HEK293 (cell line): ENCODE data around the gene SCN1A.

Experiments used
- CTCF ChIA-PET: fragments of 350-600 bp; formaldehyde crosslinking; extraction: SDS; loops from one replicate; lab custom pipeline; 2021; ENCODE audit warnings: antibody characterized with exemption; lab: Yijun Ruan, JAX
- POLR2A ChIA-PET: fragments of 300-600 bp; formaldehyde crosslinking; extraction: SDS; loops from one replicate; lab custom pipeline; 2020; ENCODE audit warnings: antibody characterized with exemption, inconsistent platforms; lab: Yijun Ruan, JAX
- H3K27ac ChIP-seq: fragments of 200-500 bp; sonication (Bioruptor generic); 2 replicates; pipeline ENCODE4 v1.5.1; 2014; ENCODE audit warnings: low read depth, low read length, control low read depth, inconsistent platforms; ENCODE audit errors: extremely low read depth
- H3K36me3 ChIP-seq, 2 experiments: fragments of 200-500 bp in 1 of 2; sonication (Bioruptor generic) in 1 of 2; 1 replicate in 1 of 2; 2 replicates in 1 of 2; pipeline ENCODE4 v1.5.1; 2014 to 2017; ENCODE audit warnings: inconsistent platforms in 2 of 2, low read length in 2 of 2; ENCODE audit not compliant: control insufficient read depth in 2 of 2, insufficient read depth in 1 of 2
- H3K4me1 ChIP-seq: fragments of 200-500 bp; sonication (Bioruptor generic); 2 replicates; pipeline ENCODE4 v1.5.1; 2014; ENCODE audit warnings: mild to moderate bottlenecking, low read length, inconsistent platforms; ENCODE audit not compliant: control insufficient read depth, insufficient read depth
- H3K4me3 ChIP-seq: 2 replicates; pipeline ENCODE4 v1.5.1; 2011; ENCODE audit warnings: low read depth, mild to moderate bottlenecking, control low read depth, low read length, moderate library complexity
- H3K9me3 ChIP-seq: fragments of 200-500 bp; sonication (Bioruptor generic); 2 replicates; pipeline ENCODE4 v1.5.1; 2014; ENCODE audit warnings: low read depth, low read length, inconsistent platforms; ENCODE audit not compliant: control insufficient read depth, insufficient read depth
- AEBP2 ChIP-seq: fragments of 450-650 bp; formaldehyde crosslinking; IDR thresholded peaks from 2 replicates; pipeline ENCODE4 v1.5.1; 2016; ENCODE audit warnings: missing biosample characterization, missing genetic modification characterization, borderline replicate concordance
- BCL11A ChIP-seq: fragments of 450-650 bp; formaldehyde crosslinking; IDR thresholded peaks from 2 replicates; pipeline ENCODE4 v1.5.1; 2016; ENCODE audit warnings: low read depth, missing biosample characterization, missing genetic modification characterization
- KLF7 ChIP-seq: fragments of 450-650 bp; formaldehyde crosslinking; IDR thresholded peaks from 2 replicates; pipeline ENCODE4 v1.5.1; 2016; ENCODE audit warnings: missing biosample characterization, missing genetic modification characterization, borderline replicate concordance
- MEIS1 ChIP-seq: sonication (generic); formaldehyde crosslinking; IDR thresholded peaks from 2 replicates; pipeline ENCODE4 v1.8.1; 2022; ENCODE audit warnings: missing genetic modification reagents, mild to moderate bottlenecking, borderline replicate concordance
- PRDM6 ChIP-seq: fragments of 450-650 bp; formaldehyde crosslinking; IDR thresholded peaks from 2 replicates; pipeline ENCODE4 v1.5.1; 2017; ENCODE audit warnings: missing biosample characterization, missing genetic modification characterization
- REPIN1 ChIP-seq: fragments of 450-650 bp; formaldehyde crosslinking; IDR thresholded peaks from 2 replicates; pipeline ENCODE4 v1.5.1; 2017; ENCODE audit warnings: missing biosample characterization, missing genetic modification characterization, low read depth
- ZBTB11 ChIP-seq: fragments of 450-650 bp; formaldehyde crosslinking; conservative IDR thresholded peaks from 2 replicates; pipeline ENCODE4 v1.5.1; 2016; ENCODE audit warnings: low read depth, missing biosample characterization, missing genetic modification characterization
- ZBTB48 ChIP-seq: fragments of 450-650 bp; formaldehyde crosslinking; IDR thresholded peaks from 2 replicates; pipeline ENCODE4 v1.5.1; 2016; ENCODE audit warnings: missing biosample characterization, missing genetic modification characterization
- ZFP3 ChIP-seq: fragments of 450-650 bp; formaldehyde crosslinking; IDR thresholded peaks from 2 replicates; pipeline ENCODE4 v1.5.1; 2016; ENCODE audit warnings: low read depth, missing biosample characterization, missing genetic modification characterization
- ZFP41 ChIP-seq: fragments of 450-650 bp; formaldehyde crosslinking; IDR thresholded peaks from 2 replicates; pipeline ENCODE4 v1.5.1; 2016; ENCODE audit warnings: missing biosample characterization, missing genetic modification characterization, borderline replicate concordance
- ZNF214 ChIP-seq: fragments of 450-650 bp; formaldehyde crosslinking; IDR thresholded peaks from 2 replicates; pipeline ENCODE4 v1.5.1; 2017; ENCODE audit warnings: missing biosample characterization, mild to moderate bottlenecking, missing genetic modification characterization, borderline replicate concordance
- ZNF302 ChIP-seq: fragments of 450-650 bp; formaldehyde crosslinking; IDR thresholded peaks from 2 replicates; pipeline ENCODE4 v1.5.1; 2016; ENCODE audit warnings: missing biosample characterization, missing genetic modification characterization, low read depth
- ZNF416 ChIP-seq: fragments of 450-650 bp; formaldehyde crosslinking; IDR thresholded peaks from 2 replicates; pipeline ENCODE4 v1.5.1; 2016; ENCODE audit warnings: missing biosample characterization, missing genetic modification characterization
- ZNF48 ChIP-seq: fragments of 450-650 bp; formaldehyde crosslinking; IDR thresholded peaks from 2 replicates; pipeline ENCODE4 v1.5.1; 2016; ENCODE audit warnings: missing biosample characterization, missing genetic modification characterization
- ZNF548 ChIP-seq: fragments of 450-650 bp; formaldehyde crosslinking; IDR thresholded peaks from 2 replicates; pipeline ENCODE4 v1.5.1; 2016; ENCODE audit warnings: missing biosample characterization, missing genetic modification characterization
- ZNF558 ChIP-seq: fragments of 450-650 bp; formaldehyde crosslinking; IDR thresholded peaks from 2 replicates; pipeline ENCODE4 v1.5.1; 2016; ENCODE audit warnings: missing biosample characterization, missing genetic modification characterization
- ZNF670 ChIP-seq: fragments of 450-650 bp; formaldehyde crosslinking; IDR thresholded peaks from 2 replicates; pipeline ENCODE4 v1.5.1; 2016; ENCODE audit warnings: missing biosample characterization, missing genetic modification characterization, low read depth
- ZNF837 ChIP-seq: fragments of 450-650 bp; formaldehyde crosslinking; IDR thresholded peaks from 2 replicates; pipeline ENCODE4 v1.5.1; 2016; ENCODE audit warnings: missing biosample characterization, missing genetic modification characterization
- TF ChIP-seq, protein P1 (sequence below): fragments of 450-650 bp; formaldehyde crosslinking; IDR thresholded peaks from 2 replicates; pipeline ENCODE4 v1.5.1; 2017; ENCODE audit warnings: missing biosample characterization, missing genetic modification characterization
- TF ChIP-seq, protein P2 (sequence below): fragments of 450-650 bp; formaldehyde crosslinking; IDR thresholded peaks from 2 replicates; pipeline ENCODE4 v1.5.1; 2016; ENCODE audit warnings: missing biosample characterization, missing genetic modification characterization, low read depth

SCN1A gene

DNA sequence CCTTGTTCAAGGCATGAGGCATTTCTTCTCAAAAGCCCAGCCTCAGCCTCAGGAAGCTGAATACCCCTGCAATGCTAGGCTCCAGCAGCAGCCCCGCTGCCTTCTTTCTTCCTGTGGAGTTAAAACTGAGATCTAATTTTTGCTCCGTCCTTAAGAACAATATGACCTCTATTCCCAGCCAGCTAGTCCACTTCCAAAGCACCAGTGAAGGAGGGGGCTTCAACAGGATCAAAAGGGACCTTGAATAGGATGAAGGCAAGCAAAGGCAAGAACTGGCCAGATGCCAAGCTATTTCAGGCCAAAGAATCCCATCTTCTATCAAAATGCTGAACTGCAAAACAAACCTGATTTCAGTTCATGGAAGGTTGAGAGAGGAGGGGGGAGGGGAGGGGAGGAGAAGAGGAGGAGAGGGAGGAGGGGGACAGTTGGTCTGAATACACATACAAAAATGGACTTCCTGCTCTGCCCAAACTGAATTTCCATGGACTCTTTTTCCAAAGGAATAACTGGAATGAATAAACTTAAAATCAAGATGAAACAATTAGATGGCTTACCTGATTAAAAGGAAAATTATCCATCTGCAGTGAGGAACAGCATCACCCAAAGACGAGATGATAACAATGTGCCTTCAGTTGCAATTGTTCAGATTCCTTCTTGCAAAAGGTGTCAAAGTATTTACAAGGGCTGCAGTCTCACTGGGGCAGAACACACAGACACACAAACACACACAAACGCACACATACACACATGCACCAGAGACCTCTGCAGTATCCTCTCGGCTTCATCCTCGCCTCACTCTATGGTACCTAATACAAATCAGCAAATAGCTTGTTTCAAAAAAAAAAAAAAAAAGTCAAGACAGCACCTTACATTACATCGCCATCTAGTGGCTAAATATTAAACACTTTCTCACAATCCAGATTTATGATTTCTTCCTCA is at the start of gene SCN1A (continued):
- TF ChIP-seq AEBP2 (tag by site-specific recombination) = no peak

DNA sequence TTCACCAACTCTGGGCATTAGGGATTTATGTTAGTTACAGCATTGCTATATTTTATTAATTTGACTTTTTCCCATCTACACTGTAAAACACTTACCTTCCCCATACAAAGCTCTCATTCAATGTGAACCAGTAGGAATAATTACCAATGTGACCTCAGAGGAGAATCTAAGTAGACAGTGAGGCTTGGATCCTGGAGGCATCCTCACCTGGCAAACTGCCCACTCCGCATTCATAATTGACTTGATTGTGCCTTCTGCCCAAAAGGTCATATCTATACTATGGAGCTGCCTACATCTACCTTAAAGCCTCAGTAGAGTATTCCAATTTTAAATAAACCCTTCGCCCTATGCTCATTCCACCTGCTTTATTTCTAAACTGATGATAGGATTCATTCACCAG is 45.4 kb upstream of the SCN1A start:
- TF ChIP-seq ZBTB11 = no peak
- TF ChIP-seq ZNF214 = no peak
- TF ChIP-seq ZNF48 (tag by site-specific recombination) = no peak
- TF ChIP-seq ZNF670 (tag by site-specific recombination) = no peak
- no peak for TF ChIP-seq ZNF558
- TF ChIP-seq KLF7 = no peak
- Histone ChIP-seq H3K4me1 (no peaks in the 10 kb centered on the region), H3K27ac (no peak overlapping the region), H3K9me3 (no peaks in the 10 kb centered on the region), H3K36me3 (no peaks in the 10 kb centered on the region), H3K4me3 (no peak overlapping the region)
- ChIA-PET POLR2A (no interaction called here), CTCF (interaction anchor here (0.7 to 1.0 kb wide), 4 partner anchors 8 to 246 kb away, joined by 3 to 4 read pairs (median 4); partner anchors contain the start of gene SCN1A)

GRCh38 chr2:166171216-166171615 is 43.4 kb upstream of the SCN1A start:
- no peaks in the 10 kb centered on the region for H3K9me3 ChIP-seq
- H3K27ac ChIP-seq = no peak overlapping the region
- ChIA-PET CTCF (interaction anchor here (1.5 kb wide), 1 partner anchor 43 kb away, joined by 4 read pairs; the partner anchor contains the start of gene SCN1A), POLR2A (no interaction called here)
- no peak overlapping the region for H3K4me3 ChIP-seq
- H3K36me3 ChIP-seq = no peaks in the 10 kb centered on the region
- H3K4me1 ChIP-seq = peaks cover 3% of the 10 kb centered on the region; the same call in 1 of the 2 replicates
- TF ChIP-seq ZBTB48 (tag by site-specific recombination) (0 out of 2 replicates have a peak, but pooled peaks have one; percentile 18), ZNF416 (tag by site-specific recombination) (no peak), ZFP41 (tag by site-specific recombination) (no peak), ZNF837 (tag by site-specific recombination) (no peak), ZNF302 (no peak), ZFP3 (no peak), REPIN1 (tag by site-specific recombination) (no peak), PRDM6 (tag by site-specific recombination) (peak; percentile 39), ZNF548 (no peak), BCL11A (tag by site-specific recombination) (no peak), MEIS1 (CRISPR knock-in tag) (peak; percentile 73)
- TF ChIP-seq, protein P1, sequence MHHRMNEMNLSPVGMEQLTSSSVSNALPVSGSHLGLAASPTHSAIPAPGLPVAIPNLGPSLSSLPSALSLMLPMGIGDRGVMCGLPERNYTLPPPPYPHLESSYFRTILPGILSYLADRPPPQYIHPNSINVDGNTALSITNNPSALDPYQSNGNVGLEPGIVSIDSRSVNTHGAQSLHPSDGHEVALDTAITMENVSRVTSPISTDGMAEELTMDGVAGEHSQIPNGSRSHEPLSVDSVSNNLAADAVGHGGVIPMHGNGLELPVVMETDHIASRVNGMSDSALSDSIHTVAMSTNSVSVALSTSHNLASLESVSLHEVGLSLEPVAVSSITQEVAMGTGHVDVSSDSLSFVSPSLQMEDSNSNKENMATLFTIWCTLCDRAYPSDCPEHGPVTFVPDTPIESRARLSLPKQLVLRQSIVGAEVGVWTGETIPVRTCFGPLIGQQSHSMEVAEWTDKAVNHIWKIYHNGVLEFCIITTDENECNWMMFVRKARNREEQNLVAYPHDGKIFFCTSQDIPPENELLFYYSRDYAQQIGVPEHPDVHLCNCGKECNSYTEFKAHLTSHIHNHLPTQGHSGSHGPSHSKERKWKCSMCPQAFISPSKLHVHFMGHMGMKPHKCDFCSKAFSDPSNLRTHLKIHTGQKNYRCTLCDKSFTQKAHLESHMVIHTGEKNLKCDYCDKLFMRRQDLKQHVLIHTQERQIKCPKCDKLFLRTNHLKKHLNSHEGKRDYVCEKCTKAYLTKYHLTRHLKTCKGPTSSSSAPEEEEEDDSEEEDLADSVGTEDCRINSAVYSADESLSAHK (tag by site-specific recombination) = no peak
- TF ChIP-seq, protein P2, sequence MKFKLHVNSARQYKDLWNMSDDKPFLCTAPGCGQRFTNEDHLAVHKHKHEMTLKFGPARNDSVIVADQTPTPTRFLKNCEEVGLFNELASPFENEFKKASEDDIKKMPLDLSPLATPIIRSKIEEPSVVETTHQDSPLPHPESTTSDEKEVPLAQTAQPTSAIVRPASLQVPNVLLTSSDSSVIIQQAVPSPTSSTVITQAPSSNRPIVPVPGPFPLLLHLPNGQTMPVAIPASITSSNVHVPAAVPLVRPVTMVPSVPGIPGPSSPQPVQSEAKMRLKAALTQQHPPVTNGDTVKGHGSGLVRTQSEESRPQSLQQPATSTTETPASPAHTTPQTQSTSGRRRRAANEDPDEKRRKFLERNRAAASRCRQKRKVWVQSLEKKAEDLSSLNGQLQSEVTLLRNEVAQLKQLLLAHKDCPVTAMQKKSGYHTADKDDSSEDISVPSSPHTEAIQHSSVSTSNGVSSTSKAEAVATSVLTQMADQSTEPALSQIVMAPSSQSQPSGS (tag by site-specific recombination) = no peak
